HCT116 (cell line): ENCODE results near the gene IQGAP2. TPM values are rescaled to one million over a fixed set of nuclear protein-coding genes. Genes with fewer than 3 reads are reported as not detected.
A peak's percentile ranks its signal among the peaks of the same experiment; 100 is the strongest.

Source experiments
- ATAC-seq: fragments of 200-7000 bp; cut with Tn5 transposase; 2 replicates; pipeline ENCODE4 v1.9.1; 2020; ENCODE audit warnings: mild to moderate bottlenecking, moderate library complexity
- BruUV-seq: library from RNA; stranded (reverse); fragments of 400-500 nt; replicated peaks from 2 replicates; lab custom pipeline; 2021; lab: Mats Ljungman, UMichigan
- CTCF ChIA-PET: fragments of 300-600 bp; sonication (Branson Sonifier 250); formaldehyde crosslinking; loops from one replicate; lab custom pipeline; 2021; ENCODE audit warnings: antibody characterized with exemption; lab: Charles Lee
- POLR2A ChIA-PET: fragments of 300-600, 350-600 bp; sonication (Branson Sonifier 250); formaldehyde crosslinking; loops from one replicate; lab custom pipeline; 2021; ENCODE audit warnings: antibody characterized with exemption; lab: Charles Lee
- RAD21 ChIA-PET, 2 experiments: fragments of 300-600 bp; sonication (Branson Sonifier 250); formaldehyde crosslinking; loops; one replicate each; lab custom pipeline; 2023; ENCODE audit warnings: low total read pairs in 2 of 2; ENCODE audit not compliant: uncharacterized antibody in 2 of 2, unreplicated experiment in 2 of 2, low non-redundant PET in 1 of 2; lab: Charles Lee
- DNase-seq: peaks from one replicate; pipeline ENCODE4 v3.0.0-alpha.2; 2010; ENCODE audit warnings: low read depth, low spot score
- H2AFZ ChIP-seq: fragments of 200-600 bp; shearing (Covaris generic), sonication (generic); 2 replicates; pipeline ENCODE4 v1.6.1; 2017; ENCODE audit warnings: low read depth, mixed run types, mixed read lengths, antibody characterized with exemption, low read length; ENCODE audit not compliant: poor library complexity, severe bottlenecking
- H3K27ac ChIP-seq: 2 replicates; pipeline ENCODE4 v1.5.1; 2012; ENCODE audit warnings: low read depth, low read length
- H3K27me3 ChIP-seq: fragments of 200-600 bp; sonication (generic); 2 replicates; pipeline ENCODE4 v1.6.1; 2016; ENCODE audit warnings: mixed run types, low read length, mixed read lengths; ENCODE audit not compliant: insufficient read depth
- H3K36me3 ChIP-seq, 2 experiments: fragments of 200-500 bp in 1 of 2; fragments of 200-600 bp in 1 of 2; sonication (Bioruptor generic) in 1 of 2; sonication (generic) in 1 of 2; 2 replicates each; pipeline versions ENCODE4 v1.5.1 to v1.6.1; 2014 to 2016; ENCODE audit warnings: low read length in 2 of 2, inconsistent platforms in 1 of 2, mixed read lengths in 1 of 2, mixed run types in 1 of 2; ENCODE audit not compliant: insufficient read depth in 2 of 2, control insufficient read depth in 1 of 2
- H3K4me1 ChIP-seq, 2 experiments: fragments of 200-600 bp in 1 of 2; sonication (generic) in 1 of 2; 2 replicates each; pipeline versions ENCODE4 v1.5.1 to v1.6.1; 2012 to 2017; ENCODE audit warnings: low read length in 2 of 2, inconsistent platforms in 1 of 2, mild to moderate bottlenecking in 1 of 2, mixed read lengths in 1 of 2, mixed run types in 1 of 2, moderate library complexity in 1 of 2; ENCODE audit not compliant: insufficient read depth in 2 of 2, control insufficient read depth in 1 of 2
- H3K4me2 ChIP-seq: fragments of 200-600 bp; sonication (generic); 2 replicates; pipeline ENCODE4 v1.6.1; 2017; ENCODE audit warnings: mixed run types, low read length, mixed read lengths
- H3K4me3 ChIP-seq, 2 experiments: fragments of 200-600 bp in 1 of 2; sonication (generic) in 1 of 2; replicated peaks in 1 of 2; 2 replicates each; pipeline ENCODE4 v1.5.1; 2011 to 2016; ENCODE audit warnings: low read length in 2 of 2, control low read depth in 1 of 2, low read depth in 1 of 2, mild to moderate bottlenecking in 1 of 2, mixed read lengths in 1 of 2, mixed run types in 1 of 2
- H3K79me2 ChIP-seq: fragments of 200-600 bp; sonication (generic); 2 replicates; pipeline ENCODE4 v1.6.1; 2017; ENCODE audit warnings: mild to moderate bottlenecking, mixed run types, low read length, moderate library complexity, mixed read lengths; ENCODE audit not compliant: insufficient read depth
- H3K9ac ChIP-seq: fragments of 200-600 bp; sonication (generic); 2 replicates; pipeline ENCODE4 v1.6.1; 2016; ENCODE audit warnings: low read length, mixed read lengths
- H3K9me2 ChIP-seq: fragments of 200-600 bp; sonication (generic), shearing (Covaris generic); 2 replicates; pipeline ENCODE4 v1.6.1; 2017; ENCODE audit warnings: mixed run types, mild to moderate bottlenecking, moderate library complexity; ENCODE audit not compliant: insufficient read depth
- H3K9me3 ChIP-seq, 2 experiments: fragments of 200-500 bp in 1 of 2; fragments of 200-600 bp in 1 of 2; sonication (Bioruptor generic) in 1 of 2; sonication (generic) in 1 of 2; 2 replicates each; pipeline ENCODE4 v1.6.1; 2014 to 2017; ENCODE audit warnings: low read length in 2 of 2, mixed read lengths in 2 of 2, inconsistent platforms in 1 of 2, low read depth in 1 of 2, mild to moderate bottlenecking in 1 of 2, mixed run types in 1 of 2, moderate library complexity in 1 of 2; ENCODE audit not compliant: control insufficient read depth in 1 of 2, insufficient read depth in 1 of 2
- H4K20me1 ChIP-seq: fragments of 200-600 bp; sonication (generic), shearing (Covaris generic); 2 replicates; pipeline ENCODE4 v1.6.1; 2017; ENCODE audit warnings: mixed run types, mild to moderate bottlenecking, moderate library complexity; ENCODE audit not compliant: insufficient read depth
- CBX3 ChIP-seq: IDR thresholded peaks from 2 replicates; pipeline ENCODE4 v1.6.1; 2012; ENCODE audit warnings: low read depth
- CEBPB ChIP-seq: IDR thresholded peaks from 2 replicates; pipeline ENCODE4 v1.6.1; 2012; ENCODE audit warnings: low read depth
- CTCF ChIP-seq, 3 experiments: fragments of 200-600 bp in 1 of 3; sonication (generic) in 1 of 3; IDR thresholded peaks in 2 of 3; conservative IDR thresholded peaks in 1 of 3; 2 replicates each; pipeline ENCODE4 v1.5.1; 2012 to 2017; ENCODE audit warnings: low read depth in 2 of 3, low read length in 2 of 3, antibody characterized with exemption in 1 of 3, borderline replicate concordance in 1 of 3, control low read depth in 1 of 3, mild to moderate bottlenecking in 1 of 3, mixed read lengths in 1 of 3, mixed run types in 1 of 3, moderate library complexity in 1 of 3; ENCODE audit not compliant: insufficient read depth in 1 of 3
- EZH2 ChIP-seq: fragments of 200-600 bp; sonication (generic); IDR thresholded peaks from 2 replicates; pipeline ENCODE4 v1.6.1; 2017; ENCODE audit warnings: antibody characterized with exemption, mixed run types
- POLR2A ChIP-seq: IDR thresholded peaks from 2 replicates; pipeline ENCODE4 v1.7.0; 2011; ENCODE audit warnings: borderline replicate concordance; ENCODE audit not compliant: insufficient read depth, insufficient read length; ENCODE audit errors: extremely low read depth
- RAD21 ChIP-seq: IDR thresholded peaks from 2 replicates; pipeline ENCODE4 v1.6.1; 2012; ENCODE audit warnings: low read depth, mild to moderate bottlenecking
- SRF ChIP-seq: IDR thresholded peaks from 2 replicates; pipeline ENCODE4 v1.6.1; 2012; ENCODE audit warnings: low read depth
- ZNF274 ChIP-seq: fragments of 200-500 bp; sonication (Bioruptor generic); IDR thresholded peaks from 2 replicates; pipeline ENCODE4 v1.6.1; 2014; ENCODE audit warnings: mild to moderate bottlenecking, low read depth, low read length, inconsistent platforms
- intact Hi-C: fragments of 100-400 bp; cut with micrococcal nuclease; formaldehyde crosslinking; loops from 2 replicates; pipeline ENCODE4 v1.10.0; 2022
- total RNA-seq: library from RNA; stranded (reverse); gene quantifications from one replicate; pipeline ENCODE4 v1.2.1, GENCODE V29; 2021; ENCODE audit not compliant: unreplicated experiment

IQGAP2 gene
- total RNA-seq, 1 experiment from 2014 or later = 2.0 TPM

- POLR2A ChIA-PET = interaction anchor here (0.7 kb wide), 1 partner anchor 76 kb away, joined by 4 read pairs; no protein-coding TSS in a partner anchor
- peaks cover 14% of the 10 kb centered on the region; the same call in 1 of the 2 replicates for H3K27me3 ChIP-seq
These were observed 1.3 kb upstream of the IQGAP2 start for GRCh38 chr5:76401801-76402250.

More at GRCh38 chr5:76401801-76402250, 1.3 kb upstream of the IQGAP2 start:
- Histone ChIP-seq H4K20me1 (no peaks in the 10 kb centered on the region), H3K9ac (no peak overlapping the region), H3K4me3 (peak overlapping the region; percentile 52 to 66), H3K4me1 (peaks cover 5 to 19% of the 10 kb centered on the region in 2 experiments; a peak in 2 of 4 replicates), H3K4me2 (peak overlapping the region; percentile 99), H3K9me2 (no peaks in the 10 kb centered on the region), H2AFZ (peak overlapping the region; percentile 94), H3K79me2 (no peaks in the 10 kb centered on the region), H3K9me3 (no peaks in the 10 kb centered on the region), H3K36me3 (no peaks in the 10 kb centered on the region), H3K27ac (no peak overlapping the region)
- CTCF ChIA-PET = interaction anchor here (1.0 kb wide), 1 partner anchor 372 kb away, joined by 4 read pairs; no protein-coding TSS in a partner anchor
- RAD21 ChIA-PET = no interaction called here
- no TSS peak for BruUV-seq
- TF ChIP-seq CBX3 (no peak), POLR2A (no peak), CTCF (IDR thresholded peaks at IDR 0.05 in 2 of 3, conservative IDR thresholded peaks at IDR 0.05 in 1 of 3; ENCODE audit: borderline replicate concordance in 1 of 3, insufficient read depth in 1 of 3, low read depth in 2 of 3, low read length in 2 of 3) (no peak), SRF (no peak), RAD21 (no peak), EZH2 (no peak), CEBPB (no peak), ZNF274 (no peak)
- DNase-seq (no peak), ATAC-seq (no peak)
- intact Hi-C loops = loop anchor here (2.0 kb wide), 1 partner anchor 143 kb away; no protein-coding TSS in a partner anchor
